MG63 (cell line): ENCODE data around the gene TRIM33. TPM values are rescaled to one million over a fixed set of nuclear protein-coding genes. Genes with fewer than 3 reads are reported as not detected.
"Not testable (repeated sequence)": the region's sequence is repeated elsewhere in the genome, so short reads cannot be mapped to it uniquely, and the experiment has no call there.

Source experiments
- DNase-seq: peaks from one replicate; pipeline ENCODE4 v3.0.0-alpha.2; 2020
- H3K27me3 ChIP-seq: fragments of 250-450 bp; sonication (Bioruptor Pico); 2 replicates; pipeline ENCODE4 v1.5.1; 2020; ENCODE audit warnings: mild to moderate bottlenecking, moderate library complexity
- H3K36me3 ChIP-seq: fragments of 250-450 bp; sonication (Bioruptor Pico); 2 replicates; pipeline ENCODE4 v1.5.1; 2020; ENCODE audit warnings: mild to moderate bottlenecking, moderate library complexity
- H3K4me3 ChIP-seq: fragments of 250-450 bp; sonication (Bioruptor Pico); 2 replicates; pipeline ENCODE4 v1.5.1; 2020; ENCODE audit warnings: mild to moderate bottlenecking, moderate library complexity
- H3K9me3 ChIP-seq: fragments of 250-450 bp; sonication (Bioruptor Pico); 2 replicates; pipeline ENCODE4 v1.5.1; 2020; ENCODE audit warnings: mild to moderate bottlenecking, moderate library complexity
- total RNA-seq: library from RNA; depleted of rRNA; stranded (reverse); fragments of >200 nt; shearing (Covaris generic); gene quantifications from 2 replicates; pipeline ENCODE4 v1.2.3, GENCODE V29; 2014; ENCODE audit warnings: low replicate concordance

The TRIM33 gene
- total RNA-seq, 1 experiment from 2014 or later, result 16.9 TPM

GRCh38 chr1:114488739-114489138, 22.3 kb downstream of the TRIM33 start:
- Histone ChIP-seq H3K36me3 (peaks cover 1% of the 10 kb centered on the region; the same call in 1 of the 2 replicates), H3K27me3 (no peaks in the 10 kb centered on the region), H3K9me3 (peaks cover 9% of the 10 kb centered on the region), H3K4me3 (no peak overlapping the region)
- no peak for DNase-seq

- Histone ChIP-seq H3K27me3 (no peaks in the 10 kb centered on the region), H3K9me3 (peaks cover 2% of the 10 kb centered on the region; the same call in 1 of the 2 replicates), H3K4me3 (no peak overlapping the region), H3K36me3 (peaks cover 5% of the 10 kb centered on the region; the same call in 1 of the 2 replicates)
- DNase-seq, result no peak
These were observed 25.7 kb downstream of the TRIM33 start for GRCh38 chr1:114485286-114485685.

GRCh38 chr1:114482585-114482984, 28.4 kb downstream of the TRIM33 start:
- peaks cover 5% of the 10 kb centered on the region; the same call in 1 of the 2 replicates for H3K36me3 ChIP-seq
- H3K4me3 ChIP-seq, result no peak overlapping the region
- H3K9me3 ChIP-seq, result peaks cover 8% of the 10 kb centered on the region
- no peaks in the 10 kb centered on the region for H3K27me3 ChIP-seq
- DNase-seq, result no peak

GRCh38 chr1:114479636-114480035, 31.4 kb downstream of the TRIM33 start:
- H3K4me3 ChIP-seq, DNase-seq, H3K27me3 ChIP-seq, H3K9me3 ChIP-seq, H3K36me3 ChIP-seq: not testable (repeated sequence)

- no peak overlapping the region for H3K4me3 ChIP-seq
- H3K9me3 ChIP-seq, result peaks cover 8% of the 10 kb centered on the region
- DNase-seq, result no peak
- H3K27me3 ChIP-seq, result no peaks in the 10 kb centered on the region
- peaks cover 5% of the 10 kb centered on the region; the same call in 1 of the 2 replicates for H3K36me3 ChIP-seq
These were observed 31.9 kb downstream of the TRIM33 start for GRCh38 chr1:114479134-114479533.

GRCh38 chr1:114473796-114474195, 37.2 kb downstream of the TRIM33 start:
- H3K9me3 ChIP-seq, result peaks cover 3% of the 10 kb centered on the region; the same call in 1 of the 2 replicates
- no peak for DNase-seq
- no peaks in the 10 kb centered on the region for H3K27me3 ChIP-seq
- no peaks in the 10 kb centered on the region; the same call in 1 of the 2 replicates for H3K36me3 ChIP-seq
- no peak overlapping the region for H3K4me3 ChIP-seq

- no peak for DNase-seq
- Histone ChIP-seq H3K36me3 (no peaks in the 10 kb centered on the region; the same call in 1 of the 2 replicates), H3K4me3 (no peak overlapping the region)
These were observed 38.6 kb downstream of the TRIM33 start for GRCh38 chr1:114472408-114472807.

GRCh38 chr1:114470681-114471080, 40.3 kb downstream of the TRIM33 start:
- Histone ChIP-seq H3K27me3 (no peaks in the 10 kb centered on the region), H3K4me3 (no peak overlapping the region), H3K36me3 (no peaks in the 10 kb centered on the region; the same call in 1 of the 2 replicates), H3K9me3 (0 out of 2 replicates have a peak, but pooled peaks cover 3% of the 10 kb centered on the region)
- no peak for DNase-seq

More at GRCh38 chr1:114472408-114472807, 38.6 kb downstream of the TRIM33 start:
- Histone ChIP-seq H3K27me3 (no peaks in the 10 kb centered on the region), H3K9me3 (0 out of 2 replicates have a peak, but pooled peaks cover 3% of the 10 kb centered on the region)

- Histone ChIP-seq H3K36me3 (peaks cover 2% of the 10 kb centered on the region; the same call in 1 of the 2 replicates), H3K4me3 (no peak overlapping the region), H3K27me3 (no peaks in the 10 kb centered on the region), H3K9me3 (0 out of 2 replicates have a peak, but pooled peaks cover 3% of the 10 kb centered on the region)
- peak; percentile 66 for DNase-seq
These were observed 42.1 kb downstream of the TRIM33 start for GRCh38 chr1:114468710-114469468.

- no peak overlapping the region for H3K4me3 ChIP-seq
- DNase-seq, result no peak
- H3K36me3 ChIP-seq, result peaks cover 2% of the 10 kb centered on the region
- H3K9me3 ChIP-seq, result no peaks in the 10 kb centered on the region
- H3K27me3 ChIP-seq, result no peaks in the 10 kb centered on the region
These were observed 43.0 kb downstream of the TRIM33 start for GRCh38 chr1:114468047-114468446.

- H3K4me3 ChIP-seq, result no peak overlapping the region
- no peak for DNase-seq
- no peaks in the 10 kb centered on the region for H3K27me3 ChIP-seq
- peaks cover 2% of the 10 kb centered on the region for H3K36me3 ChIP-seq
- no peaks in the 10 kb centered on the region for H3K9me3 ChIP-seq
These were observed 43.5 kb downstream of the TRIM33 start for GRCh38 chr1:114467491-114467890.

GRCh38 chr1:114466334-114467014, 44.5 kb downstream of the TRIM33 start:
- Histone ChIP-seq H3K9me3 (no peaks in the 10 kb centered on the region), H3K27me3 (no peaks in the 10 kb centered on the region), H3K4me3 (no peak overlapping the region), H3K36me3 (peaks cover 7% of the 10 kb centered on the region)
- no peak for DNase-seq

GRCh38 chr1:114462963-114463362, 48.0 kb downstream of the TRIM33 start:
- peaks cover 18% of the 10 kb centered on the region for H3K9me3 ChIP-seq
- peaks cover 35% of the 10 kb centered on the region for H3K36me3 ChIP-seq
- no peaks in the 10 kb centered on the region for H3K27me3 ChIP-seq
- H3K4me3 ChIP-seq, result no peak overlapping the region
- DNase-seq, result no peak

- Histone ChIP-seq H3K4me3 (no peak overlapping the region), H3K36me3 (peaks cover 41% of the 10 kb centered on the region), H3K27me3 (no peaks in the 10 kb centered on the region), H3K9me3 (peaks cover 18% of the 10 kb centered on the region)
- DNase-seq, result no peak
These were observed 48.7 kb downstream of the TRIM33 start for GRCh38 chr1:114462341-114462740.

- H3K36me3 ChIP-seq, result peaks cover 71% of the 10 kb centered on the region
- no peaks in the 10 kb centered on the region for H3K27me3 ChIP-seq
- peaks cover 18% of the 10 kb centered on the region for H3K9me3 ChIP-seq
- peak; percentile 14 for DNase-seq
- no peak overlapping the region for H3K4me3 ChIP-seq
These were observed 52.7 kb downstream of the TRIM33 start for GRCh38 chr1:114458237-114458777.

- DNase-seq, result no peak
These were observed 53.2 kb downstream of the TRIM33 start for GRCh38 chr1:114457675-114458236.

GRCh38 chr1:114456586-114456985, 54.4 kb downstream of the TRIM33 start:
- Histone ChIP-seq H3K27me3 (no peaks in the 10 kb centered on the region), H3K9me3 (peaks cover 18% of the 10 kb centered on the region), H3K36me3 (peaks cover 68% of the 10 kb centered on the region), H3K4me3 (no peak overlapping the region)
- DNase-seq, result no peak

More at GRCh38 chr1:114457675-114458236, 53.2 kb downstream of the TRIM33 start:
- Histone ChIP-seq H3K36me3 (peaks cover 72% of the 10 kb centered on the region), H3K9me3 (peaks cover 18% of the 10 kb centered on the region), H3K27me3 (no peaks in the 10 kb centered on the region), H3K4me3 (no peak overlapping the region)
